ENCODE results near the gene CRELD2.

- TF ChIP-seq CTCF (conservative IDR thresholded peaks at IDR 0.05; ENCODE audit: low read depth in 2 of 2) (no peak), EZH2phosphoT487 (IDR thresholded peaks at IDR 0.05; ENCODE audit: unreplicated experiment) (no peak), JUNB (IDR thresholded peaks at IDR 0.05; ENCODE audit: unreplicated experiment) (no peak), EZH2 (IDR thresholded peaks at IDR 0.05; ENCODE audit: low read depth, unreplicated experiment) (no peak), POLR2AphosphoS5 (IDR thresholded peaks at IDR 0.05; ENCODE audit: low read depth) (no peak), NANOG (IDR thresholded peaks at IDR 0.05; ENCODE audit: borderline replicate concordance) (no peak)
- TF ChIP-seq, protein P1, sequence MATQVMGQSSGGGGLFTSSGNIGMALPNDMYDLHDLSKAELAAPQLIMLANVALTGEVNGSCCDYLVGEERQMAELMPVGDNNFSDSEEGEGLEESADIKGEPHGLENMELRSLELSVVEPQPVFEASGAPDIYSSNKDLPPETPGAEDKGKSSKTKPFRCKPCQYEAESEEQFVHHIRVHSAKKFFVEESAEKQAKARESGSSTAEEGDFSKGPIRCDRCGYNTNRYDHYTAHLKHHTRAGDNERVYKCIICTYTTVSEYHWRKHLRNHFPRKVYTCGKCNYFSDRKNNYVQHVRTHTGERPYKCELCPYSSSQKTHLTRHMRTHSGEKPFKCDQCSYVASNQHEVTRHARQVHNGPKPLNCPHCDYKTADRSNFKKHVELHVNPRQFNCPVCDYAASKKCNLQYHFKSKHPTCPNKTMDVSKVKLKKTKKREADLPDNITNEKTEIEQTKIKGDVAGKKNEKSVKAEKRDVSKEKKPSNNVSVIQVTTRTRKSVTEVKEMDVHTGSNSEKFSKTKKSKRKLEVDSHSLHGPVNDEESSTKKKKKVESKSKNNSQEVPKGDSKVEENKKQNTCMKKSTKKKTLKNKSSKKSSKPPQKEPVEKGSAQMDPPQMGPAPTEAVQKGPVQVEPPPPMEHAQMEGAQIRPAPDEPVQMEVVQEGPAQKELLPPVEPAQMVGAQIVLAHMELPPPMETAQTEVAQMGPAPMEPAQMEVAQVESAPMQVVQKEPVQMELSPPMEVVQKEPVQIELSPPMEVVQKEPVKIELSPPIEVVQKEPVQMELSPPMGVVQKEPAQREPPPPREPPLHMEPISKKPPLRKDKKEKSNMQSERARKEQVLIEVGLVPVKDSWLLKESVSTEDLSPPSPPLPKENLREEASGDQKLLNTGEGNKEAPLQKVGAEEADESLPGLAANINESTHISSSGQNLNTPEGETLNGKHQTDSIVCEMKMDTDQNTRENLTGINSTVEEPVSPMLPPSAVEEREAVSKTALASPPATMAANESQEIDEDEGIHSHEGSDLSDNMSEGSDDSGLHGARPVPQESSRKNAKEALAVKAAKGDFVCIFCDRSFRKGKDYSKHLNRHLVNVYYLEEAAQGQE (IDR thresholded peaks at IDR 0.05; ENCODE audit: unreplicated experiment): no peak
- TF ChIP-seq, protein P2, sequence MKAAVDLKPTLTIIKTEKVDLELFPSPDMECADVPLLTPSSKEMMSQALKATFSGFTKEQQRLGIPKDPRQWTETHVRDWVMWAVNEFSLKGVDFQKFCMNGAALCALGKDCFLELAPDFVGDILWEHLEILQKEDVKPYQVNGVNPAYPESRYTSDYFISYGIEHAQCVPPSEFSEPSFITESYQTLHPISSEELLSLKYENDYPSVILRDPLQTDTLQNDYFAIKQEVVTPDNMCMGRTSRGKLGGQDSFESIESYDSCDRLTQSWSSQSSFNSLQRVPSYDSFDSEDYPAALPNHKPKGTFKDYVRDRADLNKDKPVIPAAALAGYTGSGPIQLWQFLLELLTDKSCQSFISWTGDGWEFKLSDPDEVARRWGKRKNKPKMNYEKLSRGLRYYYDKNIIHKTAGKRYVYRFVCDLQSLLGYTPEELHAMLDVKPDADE (IDR thresholded peaks at IDR 0.05): no peak
Observed at GRCh38 chr22:49872347-49872746, 46.1 kb upstream of the CRELD2 start.

Data from GM23338 (cell line).